Stimulated activated naive CD8-positive, alpha-beta T cell treated with anti-CD3 and anti-CD28 coated beads, Interleukin-15, Interleukin-2, amounts not matched to agents 100 U/mL and 50 U/mL, for 24 hours (primary cell): Measurements from ENCODE around the gene IL11RA.

ENCODE experiments used
- ATAC-seq: fragments of 150-1000 bp; cut with Tn5 transposase; one replicate; pipeline ENCODE4 v1.10.0; 2021
- DNase-seq: peaks from one replicate; pipeline ENCODE4 v3.0.0; 2021

The IL11RA gene

DNA sequence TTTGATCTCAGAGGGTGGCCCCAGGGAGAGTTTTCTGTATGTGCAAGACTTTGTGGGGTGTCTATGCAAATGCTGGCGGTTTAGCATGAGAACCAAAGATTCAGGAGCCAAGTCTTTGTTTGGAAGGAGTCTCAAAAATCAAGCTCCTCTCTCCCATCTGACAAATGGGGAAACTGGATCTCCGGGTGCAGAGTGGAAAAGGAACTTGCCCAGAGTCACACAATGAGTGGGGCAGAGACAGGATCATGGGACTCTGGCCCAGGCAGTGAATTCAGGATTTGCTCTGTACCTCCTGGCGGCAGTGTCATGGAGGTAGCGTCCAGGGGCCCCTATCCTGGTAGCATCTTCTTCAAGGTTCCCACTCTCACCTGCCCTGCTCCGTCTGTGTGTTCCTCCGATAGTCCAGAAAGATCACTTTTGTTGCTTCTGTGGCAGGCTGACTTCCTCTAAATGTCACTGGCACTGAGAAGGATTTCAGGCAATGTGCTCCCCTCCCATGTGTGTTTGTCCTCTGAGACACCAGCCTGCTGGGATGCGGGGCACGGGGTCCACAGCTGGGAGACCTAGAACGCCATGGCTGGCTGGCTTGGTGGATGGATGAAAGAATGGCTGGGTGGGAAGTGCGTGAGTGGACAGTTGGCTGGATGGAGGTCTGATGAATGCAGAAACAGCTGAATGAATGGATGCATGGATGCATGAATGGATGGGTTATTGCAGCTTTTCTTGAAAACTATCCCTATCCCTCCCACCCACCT is 35.5 kb downstream of the IL11RA start:
- no peak for DNase-seq
- ATAC-seq = no peak

DNA sequence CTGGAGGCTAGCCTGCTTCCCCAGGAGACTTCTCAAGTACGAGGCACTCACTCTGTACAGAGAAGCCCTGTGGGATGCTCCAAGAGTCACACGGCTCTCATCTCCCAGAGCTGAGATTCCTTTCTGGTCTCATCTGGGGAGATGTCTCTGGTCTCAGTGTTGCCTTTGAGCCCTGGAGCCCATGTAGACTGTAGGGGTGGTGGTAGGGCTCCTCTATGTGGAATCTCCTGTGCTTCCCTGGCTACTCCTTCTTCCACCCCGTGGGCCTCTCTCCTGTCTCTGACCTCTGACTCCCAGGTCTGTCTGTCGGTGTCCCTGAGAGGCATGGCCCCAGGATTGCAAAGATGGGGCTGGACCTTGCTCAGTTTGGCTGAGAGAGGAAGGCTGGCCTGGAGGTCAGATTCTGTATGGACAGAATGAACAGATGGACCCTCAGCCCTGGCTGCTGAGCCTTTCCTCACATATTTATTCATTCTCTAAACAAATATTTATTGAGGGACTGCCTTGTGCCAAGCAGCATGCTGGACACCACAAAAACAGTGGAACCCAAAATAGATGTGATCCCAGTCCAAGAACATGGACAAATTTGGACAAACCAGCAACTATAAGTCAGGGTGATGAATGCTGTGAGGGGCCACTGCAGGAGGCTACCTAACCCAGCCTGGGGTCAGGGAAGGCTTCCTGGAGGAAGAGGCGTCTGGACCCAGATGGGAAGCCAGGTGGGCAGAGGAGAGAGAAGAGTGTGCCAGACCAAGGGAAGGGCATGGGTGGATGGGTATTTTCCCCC is 36.5 kb downstream of the IL11RA start:
- ATAC-seq (no peak), DNase-seq (no peak)

DNA sequence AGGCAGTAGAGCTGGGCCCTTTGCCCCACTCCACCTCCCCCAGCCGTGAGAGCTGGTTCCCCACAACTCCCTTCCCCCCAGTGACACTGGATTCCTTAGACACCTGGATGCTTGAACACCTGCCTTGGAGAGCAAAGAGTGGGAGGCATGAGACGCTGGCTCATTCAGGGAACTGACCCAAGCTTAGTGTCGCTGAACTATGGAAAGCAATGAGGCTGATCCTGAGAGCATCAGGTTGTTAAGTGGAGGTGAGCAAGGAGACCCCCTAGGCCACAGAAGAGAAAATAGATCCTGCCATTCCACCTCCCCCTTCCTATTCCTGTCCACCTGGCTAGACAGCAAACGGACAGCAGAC is 37.1 kb downstream of the IL11RA start:
- ATAC-seq (no peak), DNase-seq (no peak)

DNA sequence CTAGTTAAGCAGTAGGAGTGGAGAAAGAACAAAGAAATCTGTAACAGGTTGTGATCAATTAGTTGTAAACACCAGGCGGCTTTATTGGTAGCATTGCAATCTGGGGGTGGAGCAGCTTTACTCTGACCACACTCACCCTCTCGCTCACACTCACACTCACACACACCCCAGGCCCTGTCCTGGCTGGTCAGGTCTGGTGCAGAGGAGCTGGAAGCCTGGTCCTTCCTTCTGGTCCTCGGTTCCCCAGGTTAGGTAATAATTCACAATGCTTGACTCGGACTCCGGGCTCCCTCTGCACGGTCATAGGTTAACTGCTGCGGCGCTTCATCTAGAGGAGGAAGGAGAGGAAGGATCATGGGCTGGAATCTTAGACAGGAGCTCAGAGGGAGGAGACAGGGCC is 37.5 kb downstream of the IL11RA start:
- ATAC-seq (no peak), DNase-seq (no peak)

DNA sequence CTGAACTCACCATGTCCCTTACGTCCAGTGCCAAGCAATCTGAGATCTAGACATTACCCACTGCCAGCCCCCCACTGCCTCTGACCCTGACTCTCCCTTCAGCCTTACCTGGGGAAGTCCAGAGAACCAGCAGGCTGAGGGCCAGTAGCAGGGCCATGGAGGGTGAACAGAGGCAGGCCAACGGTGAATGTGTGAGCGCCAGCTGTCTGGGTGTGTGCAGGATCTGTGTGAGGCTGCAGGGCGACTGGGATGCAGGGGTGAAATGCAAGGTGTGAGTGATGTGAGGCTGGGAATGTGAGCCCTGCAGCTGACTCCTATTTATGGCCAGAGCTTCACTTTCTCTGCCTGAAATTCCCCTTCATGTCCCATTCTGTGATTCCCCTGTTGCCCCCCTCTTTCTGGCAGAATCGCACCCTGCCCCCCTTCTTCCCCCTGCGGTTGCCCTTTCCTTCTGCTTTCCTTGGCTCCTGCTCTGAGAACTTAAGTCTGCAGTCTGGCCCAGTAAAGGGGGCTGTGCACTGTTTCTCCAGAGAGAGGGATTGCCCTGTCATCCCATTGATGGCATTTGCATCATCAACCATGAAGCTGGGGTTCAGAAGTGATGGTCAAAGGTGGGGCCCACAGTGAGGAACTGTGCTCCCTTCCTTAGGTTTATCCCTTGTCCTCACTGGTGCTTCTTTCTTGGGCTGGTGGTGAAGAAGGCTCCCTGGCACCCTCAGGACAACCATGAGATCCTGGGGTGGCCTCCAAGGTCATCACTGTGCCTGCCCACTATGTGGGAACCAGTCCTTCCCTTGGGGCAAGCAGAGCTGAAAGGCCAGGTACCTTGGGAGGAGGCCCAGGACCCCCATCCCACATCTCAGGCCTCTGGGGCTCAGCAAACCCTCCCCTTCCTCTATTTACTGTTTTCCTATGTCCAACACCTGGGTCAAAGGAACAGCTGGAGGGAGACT is 39.3 kb downstream of the IL11RA start, which contains the start of gene CCL19:
Gene CCL19, minus strand, starts transcription at position 294 of the 953 bp plus-strand sequence. Its CDS starts 137 bp downstream, at position 157.
- ATAC-seq (no peak), DNase-seq (no peak)

DNA sequence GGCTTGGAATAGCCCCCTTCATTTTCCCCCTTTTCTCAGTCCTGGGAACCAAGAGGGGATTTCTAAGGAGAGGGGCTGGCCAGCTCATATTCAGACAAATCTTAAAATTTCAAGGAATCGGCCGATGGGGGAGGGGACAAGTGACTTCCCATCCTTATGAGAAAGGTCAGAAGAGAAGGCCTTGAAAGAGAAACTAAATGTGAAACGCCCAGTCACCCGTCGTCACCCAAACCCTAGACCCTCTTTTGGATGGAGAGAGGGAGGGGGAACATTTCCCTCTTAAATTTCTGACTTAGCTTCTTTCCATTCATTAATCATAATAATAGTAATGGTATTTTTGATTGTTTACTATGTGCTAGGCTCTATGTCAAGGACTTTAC is 39.9 kb downstream of the IL11RA start:
- no peak for ATAC-seq

DNA sequence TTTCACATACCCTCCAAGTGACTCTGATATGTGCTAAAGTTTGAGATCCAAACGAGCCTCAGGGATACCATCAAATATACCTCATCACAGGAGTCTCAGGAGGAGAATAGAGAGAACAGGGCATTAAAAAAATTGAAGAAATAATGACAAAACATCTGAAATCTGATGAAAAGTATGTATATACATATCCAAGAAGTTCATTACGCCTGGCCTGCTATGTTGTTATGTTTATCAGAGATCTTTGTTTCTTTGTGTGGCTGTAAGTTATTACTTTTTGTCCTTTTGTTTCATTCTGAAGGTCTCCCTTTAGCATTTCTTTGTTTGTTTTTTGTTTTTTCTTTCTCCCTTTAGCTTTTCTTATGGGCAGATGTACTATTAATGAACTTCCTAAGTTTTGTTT is 41.6 kb downstream of the IL11RA start:
- ATAC-seq (no peak), DNase-seq (no peak)

More for the DNA sequence above, 39.9 kb downstream of the IL11RA start:
- DNase-seq = no peak

DNA sequence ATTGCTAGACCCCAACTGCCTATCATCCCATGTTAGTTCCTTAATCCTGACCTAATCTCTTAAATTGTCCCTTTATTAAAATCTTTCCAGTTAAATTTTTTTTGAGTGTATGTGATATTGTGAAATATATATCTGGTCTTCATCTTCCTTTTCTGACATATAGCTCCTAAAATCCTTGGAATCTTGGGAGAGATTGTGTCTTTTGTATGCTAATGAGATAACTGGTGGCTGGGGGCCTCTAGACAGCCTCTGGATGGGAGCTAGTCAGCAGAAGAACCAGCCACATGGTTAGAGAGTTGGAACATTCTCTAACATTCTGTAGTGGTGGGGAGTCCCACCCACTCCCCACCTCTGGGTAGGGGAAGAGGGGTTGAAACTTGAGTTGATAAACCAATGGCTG is 42.8 kb downstream of the IL11RA start:
- DNase-seq (no peak), ATAC-seq (no peak)

DNA sequence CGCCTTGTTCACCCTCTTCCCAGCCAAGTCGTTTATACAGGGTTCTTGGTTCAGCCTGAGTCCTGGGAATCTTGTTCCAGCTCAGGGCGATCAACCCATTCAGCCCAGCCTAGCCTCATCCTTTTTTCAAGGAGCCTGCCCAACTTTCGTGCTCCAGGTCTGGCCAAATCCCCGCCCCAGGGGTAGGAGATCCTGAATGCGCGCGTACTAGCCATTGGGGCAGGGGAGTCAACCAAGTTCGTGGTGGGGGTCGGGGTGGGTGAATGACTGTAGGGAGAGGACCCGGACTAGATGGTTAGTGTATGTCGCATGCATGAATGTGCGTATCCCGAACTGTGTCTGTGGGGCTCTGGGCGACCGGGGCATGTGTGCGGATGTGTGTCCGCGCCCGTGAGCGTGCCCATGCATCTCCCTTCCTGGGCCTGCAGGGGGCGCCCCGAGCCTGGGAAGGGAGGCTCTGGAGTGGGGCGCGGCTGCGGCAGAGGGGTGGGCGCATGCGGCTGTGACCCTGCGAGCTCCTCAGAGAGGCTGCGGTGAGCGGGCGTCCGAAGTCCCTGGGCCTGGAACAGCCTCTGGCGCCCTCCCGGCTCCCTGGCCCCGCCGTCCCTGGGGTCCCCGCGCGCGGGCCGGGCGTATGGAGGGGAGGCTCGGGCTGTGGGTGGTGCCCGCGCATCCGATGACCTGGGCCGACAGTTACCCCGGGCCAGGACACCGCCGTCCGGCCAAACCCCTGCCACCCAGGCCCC is 49.2 kb downstream of the IL11RA start:
- ATAC-seq = peak; percentile 90

DNA sequence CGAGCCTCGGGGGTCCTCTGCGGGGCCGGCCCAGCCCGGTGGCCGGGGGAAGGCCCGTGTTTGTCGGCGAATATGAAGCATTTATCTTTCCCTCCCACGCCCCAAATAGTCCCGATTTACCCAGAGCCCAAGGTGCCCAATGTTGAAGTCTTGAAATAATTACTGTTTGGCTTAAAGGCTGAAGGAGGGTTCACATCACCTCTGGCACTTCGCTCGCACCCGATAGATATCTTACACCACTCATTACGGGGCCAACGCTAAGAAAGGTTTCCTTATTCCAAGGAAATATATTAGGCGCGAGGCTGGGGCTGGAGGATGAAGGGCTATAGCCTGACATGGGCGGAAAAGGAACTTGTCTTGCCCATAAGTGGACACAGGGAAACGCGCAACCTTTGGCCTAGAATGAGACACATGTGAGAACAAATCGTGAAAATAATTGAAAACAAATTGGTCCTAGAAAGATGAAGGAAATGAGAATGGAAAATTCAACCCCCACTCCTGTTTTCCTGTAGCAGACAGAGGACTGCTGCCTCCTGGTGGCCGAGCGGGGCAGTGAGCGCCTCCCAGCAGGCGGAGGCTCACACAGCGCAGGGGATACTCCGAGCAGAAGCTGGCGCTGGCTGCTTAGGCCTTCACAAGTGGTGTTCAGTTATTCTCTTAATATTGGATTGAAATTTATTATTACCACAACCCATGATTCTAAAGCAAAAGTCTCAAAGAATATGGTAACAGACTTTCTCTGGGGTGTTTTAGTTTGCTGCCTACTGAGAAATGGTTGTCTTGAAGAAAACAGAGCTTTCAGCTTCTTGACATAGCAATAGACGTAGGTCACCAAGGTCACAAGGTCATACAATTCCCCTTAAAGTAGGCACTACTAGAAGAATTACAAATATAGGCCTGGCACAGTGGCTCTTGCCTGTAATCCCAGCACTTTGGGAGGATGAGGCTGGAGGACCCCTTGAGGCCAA is 50.1 kb downstream of the IL11RA start:
- ATAC-seq = peak; percentile 80
- peak; percentile 92 for DNase-seq

More for the DNA sequence above, 49.2 kb downstream of the IL11RA start:
- DNase-seq = peak; percentile 89

DNA sequence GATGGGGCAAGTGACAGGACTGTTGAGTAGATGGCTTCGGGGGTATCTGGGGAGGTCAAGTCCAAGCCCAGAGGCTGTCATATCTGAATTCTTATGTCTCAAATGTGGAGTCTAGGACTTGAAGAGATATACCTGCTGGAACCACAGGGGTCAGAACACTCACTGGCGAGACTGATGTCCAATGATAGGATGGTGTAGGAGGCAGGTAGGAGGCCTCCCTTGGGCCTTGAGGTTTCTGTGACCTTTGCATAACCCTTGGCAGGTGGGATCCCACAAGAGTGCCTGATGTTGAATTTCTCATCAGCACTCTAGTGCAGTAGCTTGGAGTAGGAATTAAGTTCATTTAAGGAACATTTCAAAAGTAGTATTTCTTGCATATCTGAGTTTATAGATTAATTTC is 55.1 kb downstream of the IL11RA start:
- DNase-seq = no peak

DNA sequence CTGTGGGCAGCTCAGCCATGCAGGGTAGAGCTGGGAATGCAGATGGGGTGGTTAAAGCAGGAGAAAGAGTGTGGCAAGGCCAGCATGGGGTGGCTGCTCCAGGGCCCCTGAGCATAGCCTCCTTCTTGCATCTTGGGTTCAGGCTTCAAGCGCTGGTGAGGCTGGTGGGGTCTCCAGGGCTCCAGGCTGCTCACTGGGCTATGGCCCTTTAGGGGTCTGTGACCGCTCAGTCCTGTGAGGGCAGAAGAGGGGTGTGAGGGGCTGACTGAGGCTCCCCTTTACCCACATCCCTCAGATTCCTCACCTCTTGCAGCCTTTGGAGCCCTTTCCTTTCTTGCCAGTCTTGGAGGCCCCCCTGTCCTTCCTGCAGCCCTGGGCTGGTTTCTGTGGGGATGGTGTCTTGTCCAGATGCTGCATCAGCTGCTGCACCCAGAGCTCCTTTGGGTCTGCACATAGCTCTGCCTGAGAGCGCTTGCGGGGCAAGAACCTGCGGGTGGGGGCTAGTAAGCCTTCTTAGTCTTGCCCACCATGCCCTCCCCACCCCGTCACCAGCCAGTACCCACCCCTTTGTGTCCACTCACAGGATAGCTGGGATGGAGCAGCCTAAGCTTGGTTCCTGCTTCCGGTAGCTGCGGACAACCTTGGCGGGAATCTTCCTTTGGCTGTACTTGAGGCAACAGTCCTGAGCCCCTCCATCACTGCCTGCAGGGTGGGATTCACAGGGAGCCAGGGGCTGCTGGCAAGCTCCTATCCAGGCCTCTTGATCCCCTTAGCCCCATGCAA is 57.4 kb downstream of the IL11RA start:
- DNase-seq (no peak), ATAC-seq (peak; percentile 32)

More for the DNA sequence above, 55.1 kb downstream of the IL11RA start:
- no peak for ATAC-seq

DNA sequence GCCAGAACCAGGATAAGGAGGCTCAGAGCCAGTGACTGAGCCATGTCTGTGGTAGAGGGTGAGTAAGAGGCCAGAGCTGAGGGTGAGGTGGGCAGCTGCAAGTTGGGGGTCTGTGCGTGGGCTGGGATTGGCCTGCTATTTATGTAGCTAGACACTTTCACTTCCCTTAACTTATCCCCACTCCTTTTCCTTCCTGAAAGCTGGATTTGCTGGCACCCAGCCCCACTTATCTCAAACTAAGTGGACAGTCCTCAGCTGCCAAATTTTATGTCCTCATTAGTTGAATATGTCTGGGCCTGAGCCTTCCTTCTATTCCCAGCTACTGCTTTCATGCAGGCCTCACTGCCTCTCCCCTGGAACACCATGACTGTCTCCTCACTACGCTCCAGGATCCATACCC is 58.0 kb downstream of the IL11RA start, which contains the start of gene CCL21:
Gene CCL21, minus strand, starts transcription at position 114 of the 400 bp plus-strand sequence. Its CDS starts 70 bp downstream, at position 44.
- ATAC-seq = no peak

More for the DNA sequence above, 58.0 kb downstream of the IL11RA start, which contains the start of gene CCL21:
- DNase-seq = no peak
